ENCODE data around the gene KDM1A. TPM values are rescaled to one million over a fixed set of nuclear protein-coding genes. Genes with fewer than 3 reads are reported as not detected.

Gene KDM1A
- polyA plus RNA-seq, 2 of the 4 experiments (the other 2 are of a cell fraction), result 66.4 to 80.3 TPM

DNA sequence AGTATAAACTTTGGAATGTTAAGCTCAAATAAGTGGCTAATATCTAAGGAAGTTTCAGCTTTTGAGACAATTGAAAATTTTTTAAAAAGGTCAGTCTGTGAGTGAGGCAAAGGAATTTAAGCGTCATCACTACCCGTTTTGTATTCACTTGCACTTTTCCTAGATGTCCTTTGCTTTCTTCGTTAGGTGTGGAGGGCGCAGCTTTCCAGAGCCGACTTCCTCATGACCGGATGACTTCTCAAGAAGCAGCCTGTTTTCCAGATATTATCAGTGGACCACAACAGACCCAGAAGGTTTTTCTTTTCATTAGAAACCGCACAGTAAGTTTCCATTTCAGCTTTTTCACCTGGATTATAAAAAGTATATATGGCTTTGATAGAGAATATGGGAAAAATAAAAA is 30.9 kb downstream of the KDM1A start:
- no peak for DNase-seq (ENCODE audit: low read depth in 1 of 2, low spot score in 1 of 2)
- no peak for ATAC-seq
- TF ChIP-seq, protein P1, sequence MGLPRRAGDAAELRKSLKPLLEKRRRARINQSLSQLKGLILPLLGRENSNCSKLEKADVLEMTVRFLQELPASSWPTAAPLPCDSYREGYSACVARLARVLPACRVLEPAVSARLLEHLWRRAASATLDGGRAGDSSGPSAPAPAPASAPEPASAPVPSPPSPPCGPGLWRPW (IDR thresholded peaks at IDR 0.05), result no peak
- no peak for TF ChIP-seq TP53 (CRISPR knock-in tag; IDR thresholded peaks at IDR 0.05)
- TF ChIP-seq SREBF2 (IDR thresholded peaks at IDR 0.05), result no peak
- no peak for TF ChIP-seq POLR2A (IDR thresholded peaks at IDR 0.05; ENCODE audit: low read length)
- TF ChIP-seq FOSL2 (IDR thresholded peaks at IDR 0.05), result no peak
- no peak for TF ChIP-seq FOSL2 (CRISPR knock-in tag; IDR thresholded peaks at IDR 0.05)
- TF ChIP-seq CBX2 (IDR thresholded peaks at IDR 0.05; ENCODE audit: borderline replicate concordance, low read depth), result no peak
- TF ChIP-seq CHD2 (IDR thresholded peaks at IDR 0.05; ENCODE audit: low read length, partially characterized antibody), result no peak
- no peak for TF ChIP-seq EHMT2 (IDR thresholded peaks at IDR 0.05; ENCODE audit: low read depth)
- TF ChIP-seq NFE2L2 (conservative IDR thresholded peaks at IDR 0.05; ENCODE audit: low read length), result no peak
- no peak for TF ChIP-seq RARB (CRISPR knock-in tag; IDR thresholded peaks at IDR 0.05)
- no peak for TF ChIP-seq HOXB13 (CRISPR knock-in tag; IDR thresholded peaks at IDR 0.05; ENCODE audit: low read depth)
- TF ChIP-seq FOSB (CRISPR knock-in tag; IDR thresholded peaks at IDR 0.05), result no peak
- ChIA-PET POLR2A (no interaction called here), CTCF (no interaction called here)
- Histone ChIP-seq H3K4me1 (no peaks in the 10 kb centered on the region; the same call in 2 of the 3 replicates), H3K4me3 (no peak overlapping the region), H3K9me3 (no peaks in the 10 kb centered on the region), H3K27ac (no peak overlapping the region), H3K4me2 (no peak overlapping the region)
- FAIRE-seq, result no peak
- 91% methylated on average over 7 of the region's 7 CpGs for WGBS (ENCODE audit: missing lambda C conversion rate)

DNA sequence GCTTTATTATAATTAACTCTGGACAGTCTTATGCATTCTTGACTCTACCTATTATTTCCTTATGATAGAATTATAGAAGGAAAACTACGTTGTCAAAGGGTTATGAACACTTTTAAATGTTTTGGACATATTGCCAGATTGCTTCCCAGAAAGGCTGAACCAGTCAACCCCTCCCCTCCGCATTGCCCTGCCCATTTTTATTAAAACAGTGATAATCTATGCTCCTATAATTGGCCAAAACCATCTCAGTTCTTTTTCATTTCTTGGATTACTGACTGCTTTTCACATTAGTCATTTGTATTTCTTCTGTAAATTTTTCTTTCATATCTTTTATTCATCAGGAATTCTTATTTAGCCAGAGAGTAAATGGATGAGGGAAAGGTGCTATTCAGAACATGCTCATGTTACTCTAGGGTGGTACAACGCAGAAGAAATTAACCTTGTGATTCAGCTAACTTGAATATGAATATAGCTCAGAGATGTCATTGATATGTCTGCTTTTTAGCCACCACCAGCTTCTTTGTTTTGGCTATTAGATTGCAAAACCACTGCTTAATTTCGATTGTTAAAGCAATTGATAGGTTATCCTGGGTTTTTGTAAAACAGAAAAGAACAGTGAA is 32.1 kb downstream of the KDM1A start:
- no peak for DNase-seq (ENCODE audit: low read depth in 1 of 2, low spot score in 1 of 2)
- no peak for FAIRE-seq
- H3K4me1 ChIP-seq, result no peaks in the 10 kb centered on the region; the same call in 2 of the 3 replicates
- ChIA-PET POLR2A (no interaction called here), CTCF (no interaction called here)
- 71% methylated on average over 4 of the region's 4 CpGs for WGBS (ENCODE audit: missing lambda C conversion rate)
- TF ChIP-seq KDM1A (IDR thresholded peaks at IDR 0.05; ENCODE audit: low read depth) (no peak), POLR2AphosphoS2 (conservative IDR thresholded peaks at IDR 0.05; ENCODE audit: low read length) (no peak), MAZ (IDR thresholded peaks at IDR 0.05; ENCODE audit: borderline replicate concordance, low read depth, low read length) (no peak), EHMT2 (IDR thresholded peaks at IDR 0.05; ENCODE audit: low read depth) (no peak), RAD21 (conservative IDR thresholded peaks at IDR 0.05 in 1 of 2, IDR thresholded peaks at IDR 0.05 in 1 of 2) (no peak), SREBF2 (IDR thresholded peaks at IDR 0.05) (no peak), RNF2 (IDR thresholded peaks at IDR 0.05; ENCODE audit: borderline replicate concordance, low read depth) (no peak), ZSCAN20 (CRISPR knock-in tag; IDR thresholded peaks at IDR 0.05) (no peak), RFX5 (IDR thresholded peaks at IDR 0.05) (no peak)
- TF ChIP-seq, protein P1 (IDR thresholded peaks at IDR 0.05), result no peak
- TF ChIP-seq, protein P2, sequence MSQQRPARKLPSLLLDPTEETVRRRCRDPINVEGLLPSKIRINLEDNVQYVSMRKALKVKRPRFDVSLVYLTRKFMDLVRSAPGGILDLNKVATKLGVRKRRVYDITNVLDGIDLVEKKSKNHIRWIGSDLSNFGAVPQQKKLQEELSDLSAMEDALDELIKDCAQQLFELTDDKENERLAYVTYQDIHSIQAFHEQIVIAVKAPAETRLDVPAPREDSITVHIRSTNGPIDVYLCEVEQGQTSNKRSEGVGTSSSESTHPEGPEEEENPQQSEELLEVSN (IDR thresholded peaks at IDR 0.05; ENCODE audit: borderline replicate concordance, low read depth), result no peak
- TF ChIP-seq, protein P3, sequence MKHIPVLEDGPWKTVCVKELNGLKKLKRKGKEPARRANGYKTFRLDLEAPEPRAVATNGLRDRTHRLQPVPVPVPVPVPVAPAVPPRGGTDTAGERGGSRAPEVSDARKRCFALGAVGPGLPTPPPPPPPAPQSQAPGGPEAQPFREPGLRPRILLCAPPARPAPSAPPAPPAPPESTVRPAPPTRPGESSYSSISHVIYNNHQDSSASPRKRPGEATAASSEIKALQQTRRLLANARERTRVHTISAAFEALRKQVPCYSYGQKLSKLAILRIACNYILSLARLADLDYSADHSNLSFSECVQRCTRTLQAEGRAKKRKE (CRISPR knock-in tag; IDR thresholded peaks at IDR 0.05; ENCODE audit: low read depth), result no peak
- H3K27ac ChIP-seq, result no peak overlapping the region
- no peak for ATAC-seq
- no peak overlapping the region for H3K4me3 ChIP-seq
- no peak overlapping the region for H3K4me2 ChIP-seq
- no peaks in the 10 kb centered on the region for H3K9me3 ChIP-seq

DNA sequence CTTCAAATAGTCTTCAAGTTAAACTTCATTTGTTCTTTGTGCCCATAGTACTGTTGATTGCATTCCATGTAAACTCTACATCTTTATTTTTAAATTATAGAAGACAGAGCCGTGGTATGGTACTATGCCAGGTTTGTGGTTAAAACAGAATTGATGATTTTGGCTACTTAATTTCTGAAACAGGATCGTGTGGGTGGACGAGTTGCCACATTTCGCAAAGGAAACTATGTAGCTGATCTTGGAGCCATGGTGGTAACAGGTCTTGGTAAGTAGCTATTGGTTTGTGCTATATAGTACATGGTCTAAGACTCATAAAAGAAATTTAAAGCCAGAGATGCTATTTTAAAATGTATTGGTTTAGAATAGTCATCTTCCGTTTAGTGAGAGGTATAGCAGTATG is 38.0 kb downstream of the KDM1A start:
- CTCF ChIA-PET, result interaction anchor here (0.9 to 1.2 kb wide), 3 partner anchors 10 to 127 kb away, joined by 3 to 4 read pairs (median 3); no protein-coding TSS in a partner anchor
- ATAC-seq (no peak), DNase-seq (ENCODE audit: low read depth in 1 of 2, low spot score in 1 of 2) (no peak), FAIRE-seq (no peak)
- Histone ChIP-seq H3K4me2 (no peak overlapping the region), H3K27ac (no peak overlapping the region), H3K4me3 (no peak overlapping the region), H3K4me1 (no peaks in the 10 kb centered on the region), H3K9me3 (no peaks in the 10 kb centered on the region)
- WGBS (ENCODE audit: missing lambda C conversion rate), result 95% methylated on average over 5 of the region's 5 CpGs
- POLR2A ChIA-PET, result no interaction called here
- TF ChIP-seq JUN (IDR thresholded peaks at IDR 0.05) (no peak), CBX2 (IDR thresholded peaks at IDR 0.05; ENCODE audit: borderline replicate concordance, low read depth) (no peak), RCOR1 (IDR thresholded peaks at IDR 0.05; ENCODE audit: low read depth, low read length) (no peak), ZC3H11A (IDR thresholded peaks at IDR 0.05) (no peak), ZFP36 (IDR thresholded peaks at IDR 0.05; ENCODE audit: borderline replicate concordance, partially characterized antibody) (no peak)
- TF ChIP-seq, protein P4, sequence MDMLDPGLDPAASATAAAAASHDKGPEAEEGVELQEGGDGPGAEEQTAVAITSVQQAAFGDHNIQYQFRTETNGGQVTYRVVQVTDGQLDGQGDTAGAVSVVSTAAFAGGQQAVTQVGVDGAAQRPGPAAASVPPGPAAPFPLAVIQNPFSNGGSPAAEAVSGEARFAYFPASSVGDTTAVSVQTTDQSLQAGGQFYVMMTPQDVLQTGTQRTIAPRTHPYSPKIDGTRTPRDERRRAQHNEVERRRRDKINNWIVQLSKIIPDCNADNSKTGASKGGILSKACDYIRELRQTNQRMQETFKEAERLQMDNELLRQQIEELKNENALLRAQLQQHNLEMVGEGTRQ (IDR thresholded peaks at IDR 0.05), result no peak
- TF ChIP-seq, protein P1 (IDR thresholded peaks at IDR 0.05), result no peak
- TF ChIP-seq, protein P5, sequence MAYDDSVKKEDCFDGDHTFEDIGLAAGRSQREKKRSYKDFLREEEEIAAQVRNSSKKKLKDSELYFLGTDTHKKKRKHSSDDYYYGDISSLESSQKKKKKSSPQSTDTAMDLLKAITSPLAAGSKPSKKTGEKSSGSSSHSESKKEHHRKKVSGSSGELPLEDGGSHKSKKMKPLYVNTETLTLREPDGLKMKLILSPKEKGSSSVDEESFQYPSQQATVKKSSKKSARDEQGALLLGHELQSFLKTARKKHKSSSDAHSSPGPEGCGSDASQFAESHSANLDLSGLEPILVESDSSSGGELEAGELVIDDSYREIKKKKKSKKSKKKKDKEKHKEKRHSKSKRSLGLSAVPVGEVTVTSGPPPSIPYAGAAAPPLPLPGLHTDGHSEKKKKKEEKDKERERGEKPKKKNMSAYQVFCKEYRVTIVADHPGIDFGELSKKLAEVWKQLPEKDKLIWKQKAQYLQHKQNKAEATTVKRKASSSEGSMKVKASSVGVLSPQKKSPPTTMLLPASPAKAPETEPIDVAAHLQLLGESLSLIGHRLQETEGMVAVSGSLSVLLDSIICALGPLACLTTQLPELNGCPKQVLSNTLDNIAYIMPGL (CRISPR knock-in tag; IDR thresholded peaks at IDR 0.05; ENCODE audit: borderline replicate concordance), result no peak
- TF ChIP-seq, protein P6, sequence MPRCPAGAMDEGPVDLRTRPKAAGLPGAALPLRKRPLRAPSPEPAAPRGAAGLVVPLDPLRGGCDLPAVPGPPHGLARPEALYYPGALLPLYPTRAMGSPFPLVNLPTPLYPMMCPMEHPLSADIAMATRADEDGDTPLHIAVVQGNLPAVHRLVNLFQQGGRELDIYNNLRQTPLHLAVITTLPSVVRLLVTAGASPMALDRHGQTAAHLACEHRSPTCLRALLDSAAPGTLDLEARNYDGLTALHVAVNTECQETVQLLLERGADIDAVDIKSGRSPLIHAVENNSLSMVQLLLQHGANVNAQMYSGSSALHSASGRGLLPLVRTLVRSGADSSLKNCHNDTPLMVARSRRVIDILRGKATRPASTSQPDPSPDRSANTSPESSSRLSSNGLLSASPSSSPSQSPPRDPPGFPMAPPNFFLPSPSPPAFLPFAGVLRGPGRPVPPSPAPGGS (IDR thresholded peaks at IDR 0.05), result no peak

Data from A549 (cell line).